GM12801 (cell line): Measurements from ENCODE around the gene KRTAP12-2.

Experiments used
- CTCF ChIP-seq: IDR thresholded peaks from one replicate; pipeline ENCODE4 v1.5.1; 2011; ENCODE audit warnings: control low read depth; ENCODE audit not compliant: insufficient read length; ENCODE audit errors: extremely low read depth

KRTAP12-2 gene

GRCh38 chr21:44710756-44711326 lies 44.1 kb upstream of the KRTAP12-2 start:
- TF ChIP-seq CTCF: no peak

- TF ChIP-seq CTCF: no peak
These were observed 43.6 kb upstream of the KRTAP12-2 start for GRCh38 chr21:44710294-44710665.

- no peak for TF ChIP-seq CTCF
These were observed 42.9 kb upstream of the KRTAP12-2 start for GRCh38 chr21:44709426-44710293.

DNA sequence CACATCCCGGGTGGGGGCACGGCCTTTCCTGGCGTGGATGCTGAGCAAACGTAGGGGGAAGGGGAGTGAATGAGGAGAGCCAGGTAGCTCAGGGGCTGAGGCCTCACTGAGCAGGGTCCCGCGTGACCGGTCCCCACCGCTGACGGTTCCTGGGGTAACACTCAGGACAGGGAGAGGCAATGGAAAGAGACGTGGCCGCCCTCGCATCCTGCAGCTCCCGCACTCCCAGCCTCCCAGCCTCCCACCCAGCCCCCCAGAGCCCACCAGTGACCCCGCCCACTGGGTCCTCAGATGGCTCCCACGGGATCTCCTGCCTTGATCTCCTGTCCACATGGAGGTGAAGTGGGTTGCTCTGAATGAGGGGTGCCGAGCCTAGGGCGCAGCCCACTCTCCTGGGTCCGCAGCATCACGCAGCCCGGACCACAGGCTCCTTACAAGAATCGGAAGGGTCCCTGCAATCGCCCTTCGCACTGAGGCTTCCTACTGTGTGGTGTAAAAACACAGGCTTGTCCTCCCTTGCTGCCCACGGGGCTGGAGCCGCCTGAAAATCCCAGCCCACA lies 42.2 kb upstream of the KRTAP12-2 start:
- TF ChIP-seq CTCF: no peak

GRCh38 chr21:44708213-44708865 lies 41.6 kb upstream of the KRTAP12-2 start:
- no peak for TF ChIP-seq CTCF

DNA sequence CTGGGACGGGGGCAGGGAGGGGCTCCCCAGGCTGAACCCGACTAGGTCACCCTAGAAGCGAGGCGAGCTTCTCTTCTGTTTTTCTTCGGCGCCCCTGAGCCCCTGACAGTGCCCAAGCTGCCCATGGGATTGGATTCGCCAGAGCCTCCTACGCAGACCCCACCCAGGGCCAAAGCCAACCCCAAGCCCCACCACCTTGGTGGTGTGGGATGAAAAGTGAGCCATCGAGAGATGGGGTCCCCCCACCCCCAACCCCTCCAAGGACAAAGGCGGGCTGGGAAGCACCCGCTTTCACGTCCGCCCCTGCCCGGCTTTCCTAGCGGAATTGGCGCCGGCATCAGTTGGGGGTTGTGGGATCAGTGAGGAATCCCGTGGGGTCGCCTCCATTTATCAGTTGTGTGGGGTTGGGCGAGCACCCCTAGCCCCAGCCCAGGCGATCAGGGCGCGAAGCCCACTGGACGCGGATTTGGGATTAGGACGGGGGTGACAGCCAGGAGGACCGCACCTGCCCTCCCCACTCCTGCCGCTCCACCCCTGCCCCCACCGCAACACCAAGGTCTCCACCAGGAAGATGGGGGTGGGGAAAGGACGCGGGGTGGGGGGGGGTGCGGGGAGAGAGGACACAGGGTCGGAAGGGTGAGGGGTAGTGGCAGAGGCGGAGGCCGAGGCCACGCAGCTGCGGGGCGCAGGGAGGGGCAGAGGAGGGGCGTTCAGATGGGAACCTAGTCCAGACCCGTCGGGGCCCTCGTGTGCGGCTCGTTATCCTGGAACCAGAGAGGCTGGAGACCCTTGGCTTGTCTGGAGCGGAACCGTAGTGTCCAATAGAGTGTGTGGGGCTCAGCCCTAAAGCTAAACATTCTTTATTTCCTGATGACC lies 40.2 kb upstream of the KRTAP12-2 start:
- TF ChIP-seq CTCF: no peak
